Left kidney (tissue), 2 donors: ENCODE measurements around the gene ZBTB20. TPM values are rescaled to one million over a fixed set of nuclear protein-coding genes. Genes with fewer than 3 reads are reported as not detected.
A peak's percentile ranks its signal among the peaks of the same experiment; 100 is the strongest.

ENCODE experiments used
- DNase-seq: peaks from one replicate; pipeline ENCODE4 v3.0.0-alpha.2; 2013
- polyA plus RNA-seq: library from polyadenylated mRNA; unstranded; fragments of 120-200 nt; gene quantifications from one replicate; pipeline ENCODE4 v1.2.1, GENCODE V29; 2013; ENCODE audit not compliant: insufficient read length

Gene ZBTB20
- polyA plus RNA-seq, 1 donor: 5.6 TPM

- no peak for DNase-seq
Observed at GRCh38 chr3:114439284-114439683, 707.8 kb downstream of the ZBTB20 start.

DNA sequence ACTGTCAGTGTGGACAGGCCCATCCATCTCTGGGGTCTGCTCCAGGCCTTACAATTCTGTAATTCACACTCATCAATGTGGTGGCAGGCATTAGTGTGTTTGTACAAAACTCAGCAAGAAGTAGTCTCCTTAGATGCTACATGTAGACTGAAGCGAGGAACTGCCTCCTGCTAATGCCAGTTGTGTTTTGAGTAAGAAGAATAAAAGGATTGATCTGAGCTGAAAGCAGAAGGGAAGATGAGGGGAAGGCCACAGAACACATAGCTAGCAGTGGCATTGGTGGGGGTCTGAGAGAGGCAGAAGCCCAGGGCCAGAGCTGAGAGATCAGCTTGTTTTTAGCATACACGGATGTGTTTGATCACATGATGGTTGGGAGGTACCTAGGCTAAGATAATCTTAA is 709.2 kb downstream of the ZBTB20 start:
- no peak for DNase-seq

- no peak for DNase-seq
Observed at GRCh38 chr3:114436182-114436581, 710.9 kb downstream of the ZBTB20 start.

DNA sequence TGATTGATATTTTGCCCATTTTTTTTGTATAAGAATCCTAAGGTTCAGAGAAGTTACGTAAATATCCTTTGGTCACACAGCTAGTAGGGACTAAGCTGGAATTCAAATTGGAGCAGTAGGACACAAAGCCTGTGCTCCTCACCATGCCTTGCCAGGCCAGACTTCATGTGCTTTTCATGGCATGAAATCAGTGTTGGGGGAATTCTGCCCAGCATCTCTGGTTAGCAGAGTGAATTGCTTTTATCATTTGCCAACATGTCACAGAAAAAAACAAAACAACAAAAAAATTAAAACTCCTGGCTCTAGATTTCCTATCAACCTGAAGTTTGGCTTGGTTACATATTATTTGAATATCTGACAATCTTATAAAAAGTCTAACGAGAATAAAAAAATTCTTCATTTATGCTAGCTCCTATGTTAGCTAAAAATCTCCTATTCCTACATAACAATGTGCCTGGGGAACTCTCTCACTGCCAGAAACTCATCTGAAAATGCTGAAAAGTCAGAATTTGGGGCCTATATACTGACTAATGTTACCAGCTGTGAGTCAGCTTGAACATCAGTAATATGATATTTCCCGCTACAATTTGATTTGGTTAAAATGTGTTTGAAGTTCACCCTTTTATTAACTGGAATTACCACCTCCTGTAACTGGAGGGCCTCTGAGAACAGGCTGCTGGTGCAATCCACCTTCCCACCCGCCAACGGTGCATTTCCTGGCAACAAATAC is 711.5 kb downstream of the ZBTB20 start:
- DNase-seq: no peak

DNA sequence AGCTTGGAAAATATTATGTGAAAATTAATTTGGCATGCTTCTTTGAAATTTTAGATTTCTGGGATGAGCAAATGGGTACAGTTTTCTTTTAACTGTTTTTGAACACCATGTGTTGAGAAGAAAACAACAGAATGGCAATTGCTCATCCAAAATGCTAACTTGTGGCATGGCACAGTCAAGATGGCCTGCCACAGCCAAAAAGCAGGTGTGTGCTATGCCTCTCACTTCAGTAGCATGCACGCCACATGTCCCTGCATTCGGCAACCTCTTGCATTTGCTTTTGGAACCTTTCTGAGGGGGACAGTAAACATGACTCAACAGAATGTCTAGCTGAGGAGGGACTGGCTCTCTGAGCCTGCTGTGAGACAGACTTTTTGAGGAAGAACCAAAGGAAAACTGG is 714.8 kb downstream of the ZBTB20 start:
- no peak for DNase-seq

- DNase-seq: no peak
Observed at GRCh38 chr3:114428044-114428595, 719.0 kb downstream of the ZBTB20 start.

DNA sequence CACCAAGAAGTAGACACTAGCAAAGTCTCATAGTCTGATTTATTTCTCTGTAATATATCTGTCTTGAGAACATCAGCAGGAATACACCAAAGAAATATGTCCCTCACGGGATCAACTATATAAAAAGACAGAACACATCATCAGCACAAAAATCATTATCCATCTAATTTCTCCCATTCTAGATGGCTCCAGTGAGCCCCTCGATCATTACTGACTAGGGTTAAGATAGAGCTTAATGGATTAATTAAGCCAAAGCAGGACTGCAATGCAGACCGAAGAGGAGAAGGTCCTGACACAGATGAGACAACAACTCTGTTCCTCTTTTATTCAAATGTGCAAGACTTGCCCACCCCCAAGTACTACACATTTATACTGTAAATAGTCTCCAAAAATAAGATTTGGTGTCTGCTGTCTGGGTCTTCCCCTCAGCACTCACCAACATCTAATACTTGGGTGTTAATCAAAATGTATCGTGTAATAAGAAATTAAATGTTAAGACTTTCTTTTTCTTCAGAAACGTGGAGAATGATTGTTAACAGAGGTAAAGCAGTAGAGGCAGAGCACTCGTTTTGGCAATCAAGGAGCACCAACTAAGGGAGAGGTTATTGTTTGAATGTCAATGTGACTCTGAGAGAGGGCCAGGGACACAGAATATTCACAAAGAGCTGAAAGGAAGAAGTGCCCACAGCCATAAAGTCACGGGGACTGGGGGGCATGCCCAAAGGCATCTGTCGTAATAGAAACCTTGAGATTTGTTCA is 719.6 kb downstream of the ZBTB20 start:
- no peak for DNase-seq

DNA sequence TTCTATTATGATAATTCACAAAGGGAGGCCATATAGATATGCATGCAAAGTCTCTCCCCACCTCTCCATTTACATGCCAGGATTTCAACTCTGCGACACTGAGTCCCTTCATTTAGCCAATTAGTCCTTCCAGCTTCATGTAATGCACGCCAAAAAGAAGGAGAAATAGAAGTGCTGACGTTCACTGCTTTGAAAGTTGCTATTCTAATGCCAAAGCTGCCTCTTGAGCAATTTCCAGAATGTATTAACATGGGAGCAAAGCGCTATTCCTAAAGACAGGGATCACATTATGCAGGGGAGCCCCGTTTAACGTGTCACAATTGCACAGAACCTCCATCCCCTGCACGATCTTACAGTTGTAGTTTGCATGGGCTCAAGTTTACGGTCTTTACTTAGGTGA is 722.8 kb downstream of the ZBTB20 start:
- DNase-seq: no peak

DNA sequence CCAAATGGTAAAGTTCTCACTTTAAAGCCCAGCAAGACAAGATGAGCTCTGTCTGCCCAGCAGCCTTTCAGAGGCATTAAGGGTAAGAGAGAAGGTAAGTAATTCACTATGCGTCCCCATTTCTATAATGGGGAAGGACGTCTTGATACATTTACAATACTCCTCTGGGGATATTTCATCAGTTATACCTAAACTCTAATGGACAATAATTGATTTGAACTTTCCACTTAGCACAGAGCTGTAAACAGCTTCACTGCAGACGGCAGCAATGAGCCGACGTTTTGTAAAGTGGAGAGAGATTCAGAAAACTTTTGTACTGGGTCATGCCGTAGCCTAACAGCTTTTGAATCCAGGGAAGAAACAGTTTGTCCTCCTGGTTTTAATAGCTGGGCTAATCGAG is 725.9 kb downstream of the ZBTB20 start:
- DNase-seq: no peak

DNA sequence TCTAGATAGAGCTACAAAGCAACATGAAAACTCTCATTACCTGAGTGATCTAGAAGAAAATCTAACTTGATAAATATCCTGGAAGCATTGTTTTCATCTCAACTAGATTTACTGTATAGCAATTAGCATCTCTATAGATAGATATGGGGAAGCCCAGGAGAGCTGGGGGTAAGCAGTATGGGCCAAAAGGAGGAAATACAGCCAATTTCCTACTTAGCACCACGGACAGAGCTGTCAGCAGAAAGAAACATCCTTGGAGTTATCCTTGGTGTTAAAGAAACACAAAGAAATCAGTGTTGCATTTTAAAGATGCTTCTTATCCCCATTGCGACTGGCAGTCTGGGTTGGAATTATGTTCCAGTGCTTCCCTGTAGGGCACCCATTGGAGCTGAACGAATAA is 727.0 kb downstream of the ZBTB20 start:
- DNase-seq: no peak

- peak; percentile 60 for DNase-seq
Observed at GRCh38 chr3:114418724-114419543, 728.2 kb downstream of the ZBTB20 start.

GRCh38 chr3:114418107-114418506 is 729.0 kb downstream of the ZBTB20 start:
- DNase-seq: no peak

- DNase-seq: no peak
Observed at GRCh38 chr3:114417675-114418074, 729.4 kb downstream of the ZBTB20 start.

- no peak for DNase-seq
Observed at GRCh38 chr3:114417265-114417664, 729.8 kb downstream of the ZBTB20 start.

DNA sequence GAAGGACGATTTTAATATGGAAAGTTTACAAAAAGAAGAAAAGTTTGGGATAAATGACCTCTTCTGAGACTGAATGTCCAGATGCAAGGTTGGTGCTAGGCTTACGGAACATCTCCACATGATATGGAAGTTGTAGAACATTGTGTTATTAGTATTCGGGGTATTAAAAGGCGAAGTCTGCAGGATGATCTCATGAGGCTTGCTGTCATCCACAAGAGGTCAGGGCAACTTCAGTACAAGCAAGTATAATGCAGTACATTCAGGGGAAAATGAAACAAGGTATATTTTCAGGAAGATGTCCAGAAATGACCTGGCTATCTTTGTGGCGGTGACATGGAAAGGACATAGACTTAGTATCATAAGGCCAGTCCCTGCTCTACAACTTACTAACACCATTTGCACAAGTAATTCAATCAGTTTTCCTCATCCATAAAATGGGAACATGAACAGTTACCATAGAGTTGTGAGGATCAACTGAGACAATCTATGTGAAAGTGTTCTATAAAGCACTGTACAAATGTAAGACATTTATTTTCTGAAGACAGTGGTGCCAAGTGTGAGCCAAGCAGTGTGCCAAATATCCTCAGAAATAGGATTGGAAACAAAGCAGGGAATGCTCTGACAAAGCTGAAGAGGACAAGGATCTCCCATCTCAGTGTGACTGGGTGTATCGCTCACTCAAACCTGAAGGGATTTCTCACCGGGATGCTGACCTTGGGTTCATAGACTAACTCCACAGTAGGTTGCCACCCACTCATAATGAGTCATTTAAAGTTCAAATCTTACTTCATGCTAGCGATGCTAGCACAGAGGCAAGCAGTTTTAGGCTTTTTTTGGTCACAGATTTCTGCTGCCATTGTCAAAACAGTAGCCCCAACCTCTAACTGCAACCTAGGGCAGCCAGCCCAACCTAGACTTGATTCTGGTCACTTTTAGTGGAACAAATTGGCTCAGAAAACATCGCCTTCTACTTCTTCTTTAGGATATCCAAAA is 735.0 kb downstream of the ZBTB20 start:
- no peak for DNase-seq

DNA sequence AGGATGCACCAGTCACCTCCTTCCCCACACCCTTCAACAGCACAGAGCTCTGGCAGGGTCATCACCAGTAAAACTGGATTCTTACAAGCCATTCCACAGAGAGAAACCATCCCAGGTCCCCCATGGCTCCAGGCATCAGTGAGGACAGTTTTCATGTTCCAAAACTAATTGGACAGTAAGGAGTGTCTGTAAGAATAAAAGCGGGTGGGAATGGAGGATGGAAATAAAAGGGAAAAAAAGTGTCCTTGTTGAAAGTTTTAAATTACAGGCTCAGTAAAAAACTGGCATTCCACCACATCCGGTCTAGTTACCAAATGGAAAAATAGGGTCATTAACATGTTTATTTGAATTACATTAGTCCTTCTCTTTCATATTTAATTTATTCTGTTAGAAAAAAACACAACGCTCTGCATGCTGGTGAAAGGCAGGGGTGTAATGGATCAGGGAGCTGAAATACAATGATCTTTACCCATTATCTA is 735.9 kb downstream of the ZBTB20 start:
- peak; percentile 53 for DNase-seq

DNA sequence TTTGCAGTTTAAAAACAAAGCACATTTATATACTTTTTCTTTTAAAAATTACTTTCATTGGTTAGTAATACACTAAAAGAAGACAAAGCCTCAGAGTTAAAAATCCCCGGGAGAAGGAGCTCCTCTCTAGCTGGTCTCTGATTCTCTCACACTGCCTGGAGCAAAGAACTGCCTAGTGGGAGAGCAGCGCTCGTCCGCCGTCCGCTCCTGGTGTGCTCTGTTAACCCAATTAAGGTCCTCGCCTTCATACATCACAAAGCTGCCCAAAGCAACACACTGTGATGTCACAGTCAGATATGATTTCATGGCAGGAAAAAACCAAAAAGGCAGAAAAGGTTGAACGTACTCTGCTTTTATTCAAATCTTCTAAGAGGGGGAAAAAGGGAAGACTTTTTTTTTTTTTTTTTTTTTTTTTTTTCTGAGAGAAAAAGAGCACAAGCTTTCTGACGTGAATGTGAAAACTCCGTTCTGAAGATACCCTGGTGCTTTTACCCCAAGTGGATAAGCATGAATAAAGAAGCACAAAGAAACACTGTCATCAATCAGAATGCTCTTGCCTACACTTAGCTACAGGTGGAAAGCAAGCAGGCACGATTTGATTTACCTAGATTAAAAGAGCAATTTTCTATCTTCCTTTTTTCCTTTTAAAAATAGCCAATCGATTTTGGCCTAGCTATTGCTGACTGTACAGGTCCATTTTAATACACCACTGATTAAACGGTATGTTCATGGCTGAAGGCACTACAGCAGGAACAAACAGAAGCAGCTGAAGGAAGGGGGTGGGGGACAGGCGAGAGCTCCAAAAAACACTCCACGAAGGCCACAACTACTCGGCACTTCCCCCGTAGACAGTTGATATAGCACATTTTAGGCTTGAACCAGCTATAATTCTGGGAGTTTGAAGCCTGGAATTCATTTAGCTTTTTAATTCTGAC is 738.1 kb downstream of the ZBTB20 start:
- DNase-seq: peak; percentile 38

- no peak for DNase-seq
Observed at GRCh38 chr3:114406922-114407321, 740.2 kb downstream of the ZBTB20 start.

DNA sequence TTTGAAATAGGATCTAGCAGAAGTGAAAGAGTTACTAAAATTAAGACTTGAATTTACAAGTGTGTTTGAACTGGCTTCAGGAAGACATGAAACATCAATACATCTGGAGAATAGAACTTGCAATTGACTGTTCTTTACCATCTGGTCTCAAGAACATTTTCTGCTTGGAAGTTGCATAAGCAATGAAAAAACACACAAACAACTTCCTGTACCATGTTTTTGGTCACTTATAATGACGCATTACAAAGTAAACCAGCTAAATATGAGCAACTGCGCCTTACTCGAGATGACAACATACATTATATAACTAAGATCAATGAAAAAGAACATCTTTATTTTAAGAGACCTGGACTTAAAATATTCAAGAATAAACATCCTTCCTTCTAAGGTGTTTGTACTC is 740.8 kb downstream of the ZBTB20 start:
- DNase-seq: no peak
